Uterus (tissue), 2 donors: Measurements from ENCODE around the gene MIER2.

Source experiments
- POLR2A ChIP-seq, 2 donors: fragments of 450-650 bp; IDR thresholded peaks; one replicate each; pipeline ENCODE4 v1.6.1; 2016; ENCODE audit warnings: antibody characterized with exemption in 2 of 2, mild to moderate bottlenecking in 1 of 2, moderate library complexity in 1 of 2
- TF ChIP-seq, protein P1 (sequence below), 4 experiments: fragments of 200-600 bp in 2 of 4; fragments of 450-650 bp in 2 of 4; sonication (generic) in 2 of 4; IDR thresholded peaks; one replicate each; pipeline ENCODE4 v1.5.1; 2016 to 2019; ENCODE audit warnings: antibody characterized with exemption in 4 of 4, mild to moderate bottlenecking in 2 of 4, moderate library complexity in 1 of 4

DNA sequence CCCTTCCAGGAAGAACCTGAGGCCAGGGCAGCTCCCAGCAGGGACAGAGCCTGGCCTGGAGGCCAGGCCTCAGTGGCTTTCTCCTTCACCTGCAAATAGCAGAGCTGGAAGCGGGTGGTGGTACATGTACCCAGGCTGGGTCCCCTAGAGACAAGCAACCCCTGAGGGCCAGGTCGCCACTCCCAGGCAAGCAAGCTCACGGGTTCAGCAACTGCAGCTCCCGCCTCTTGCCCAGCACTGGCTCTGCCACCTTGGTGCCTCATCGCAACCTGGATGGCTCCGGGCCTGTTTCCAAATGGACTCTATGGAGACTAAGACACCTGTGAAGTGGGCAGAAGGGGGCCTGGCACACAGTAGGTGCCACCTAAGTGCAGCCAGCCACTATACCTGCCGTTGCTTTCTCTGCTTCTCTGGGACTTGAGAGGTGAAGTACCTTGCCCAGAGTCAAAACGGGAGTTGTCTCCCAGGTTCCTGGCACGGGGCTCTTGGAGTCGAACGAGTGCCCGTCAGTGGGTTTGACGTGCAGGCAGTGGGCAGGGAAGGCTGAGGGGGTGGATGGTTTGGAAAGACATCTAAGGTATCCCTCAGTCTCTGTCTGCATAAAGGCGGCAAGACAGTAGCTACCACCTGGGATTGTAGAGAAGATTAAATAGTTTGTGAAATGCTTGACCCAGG, 51.0 kb downstream of the MIER2 start:
- TF ChIP-seq, protein P1, sequence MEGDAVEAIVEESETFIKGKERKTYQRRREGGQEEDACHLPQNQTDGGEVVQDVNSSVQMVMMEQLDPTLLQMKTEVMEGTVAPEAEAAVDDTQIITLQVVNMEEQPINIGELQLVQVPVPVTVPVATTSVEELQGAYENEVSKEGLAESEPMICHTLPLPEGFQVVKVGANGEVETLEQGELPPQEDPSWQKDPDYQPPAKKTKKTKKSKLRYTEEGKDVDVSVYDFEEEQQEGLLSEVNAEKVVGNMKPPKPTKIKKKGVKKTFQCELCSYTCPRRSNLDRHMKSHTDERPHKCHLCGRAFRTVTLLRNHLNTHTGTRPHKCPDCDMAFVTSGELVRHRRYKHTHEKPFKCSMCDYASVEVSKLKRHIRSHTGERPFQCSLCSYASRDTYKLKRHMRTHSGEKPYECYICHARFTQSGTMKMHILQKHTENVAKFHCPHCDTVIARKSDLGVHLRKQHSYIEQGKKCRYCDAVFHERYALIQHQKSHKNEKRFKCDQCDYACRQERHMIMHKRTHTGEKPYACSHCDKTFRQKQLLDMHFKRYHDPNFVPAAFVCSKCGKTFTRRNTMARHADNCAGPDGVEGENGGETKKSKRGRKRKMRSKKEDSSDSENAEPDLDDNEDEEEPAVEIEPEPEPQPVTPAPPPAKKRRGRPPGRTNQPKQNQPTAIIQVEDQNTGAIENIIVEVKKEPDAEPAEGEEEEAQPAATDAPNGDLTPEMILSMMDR (IDR thresholded peaks at IDR 0.05), result no peak
- no peak for TF ChIP-seq POLR2A (IDR thresholded peaks at IDR 0.05)
